HG03457 (cell line): ENCODE results near the gene STAP2.

Experiments
- ATAC-seq: cut with Tn5 transposase; IDR thresholded peaks from one replicate; pipeline ENCODE4 v1.9.1; 2021; ENCODE audit warnings: moderate number of reproducible peaks; ENCODE audit not compliant: unreplicated experiment

STAP2 gene

DNA sequence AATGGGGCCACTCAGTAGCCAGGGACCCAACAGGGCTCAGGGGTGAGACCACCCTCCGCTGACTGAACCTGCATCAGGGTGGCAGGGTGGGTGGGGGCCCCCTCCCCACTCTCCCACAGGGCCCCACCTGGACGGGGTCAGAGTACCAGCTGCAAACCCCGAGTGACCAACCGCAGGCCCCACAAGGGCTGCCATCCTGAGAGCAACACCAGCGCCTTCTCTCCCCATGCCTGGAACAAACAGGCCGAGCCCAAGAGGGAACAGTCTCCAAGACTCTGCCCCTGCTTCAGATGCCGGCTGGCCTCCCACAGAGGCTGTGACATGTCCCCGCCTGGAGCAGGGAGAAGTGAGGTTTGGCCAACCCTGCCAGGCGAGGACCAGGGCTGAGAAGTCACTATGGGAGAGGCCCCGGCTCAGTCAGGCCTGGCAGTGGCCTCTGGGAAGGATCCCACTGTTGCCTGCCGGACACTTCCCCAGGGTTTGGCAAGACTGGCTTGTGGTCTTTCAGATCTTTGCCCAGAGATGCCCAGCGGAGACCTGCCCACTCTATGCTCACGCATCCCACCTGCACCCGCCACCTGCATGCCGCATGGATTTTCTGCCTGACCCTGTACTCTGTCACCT, 31.9 kb upstream of the STAP2 start:
- ATAC-seq: no peak

DNA sequence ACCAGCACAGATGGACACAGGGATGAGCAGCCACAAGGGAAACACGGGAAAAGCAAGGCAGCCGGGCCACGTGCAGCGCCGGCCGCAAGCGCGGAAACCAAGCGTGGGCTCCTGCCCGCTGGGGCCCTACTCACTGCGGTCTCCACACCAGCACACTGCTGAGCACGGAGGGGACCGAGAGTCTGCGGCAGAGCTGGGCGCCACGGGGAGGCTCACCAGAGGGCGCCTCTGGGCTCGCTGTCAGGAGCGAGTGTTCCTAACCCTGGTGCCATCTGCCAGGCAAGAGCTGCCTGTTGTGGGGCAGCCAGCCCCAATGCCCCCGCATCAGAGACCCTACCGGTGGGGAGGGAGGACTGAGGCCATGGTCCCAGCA, 31.2 kb upstream of the STAP2 start:
- peak; percentile 18 for ATAC-seq

DNA sequence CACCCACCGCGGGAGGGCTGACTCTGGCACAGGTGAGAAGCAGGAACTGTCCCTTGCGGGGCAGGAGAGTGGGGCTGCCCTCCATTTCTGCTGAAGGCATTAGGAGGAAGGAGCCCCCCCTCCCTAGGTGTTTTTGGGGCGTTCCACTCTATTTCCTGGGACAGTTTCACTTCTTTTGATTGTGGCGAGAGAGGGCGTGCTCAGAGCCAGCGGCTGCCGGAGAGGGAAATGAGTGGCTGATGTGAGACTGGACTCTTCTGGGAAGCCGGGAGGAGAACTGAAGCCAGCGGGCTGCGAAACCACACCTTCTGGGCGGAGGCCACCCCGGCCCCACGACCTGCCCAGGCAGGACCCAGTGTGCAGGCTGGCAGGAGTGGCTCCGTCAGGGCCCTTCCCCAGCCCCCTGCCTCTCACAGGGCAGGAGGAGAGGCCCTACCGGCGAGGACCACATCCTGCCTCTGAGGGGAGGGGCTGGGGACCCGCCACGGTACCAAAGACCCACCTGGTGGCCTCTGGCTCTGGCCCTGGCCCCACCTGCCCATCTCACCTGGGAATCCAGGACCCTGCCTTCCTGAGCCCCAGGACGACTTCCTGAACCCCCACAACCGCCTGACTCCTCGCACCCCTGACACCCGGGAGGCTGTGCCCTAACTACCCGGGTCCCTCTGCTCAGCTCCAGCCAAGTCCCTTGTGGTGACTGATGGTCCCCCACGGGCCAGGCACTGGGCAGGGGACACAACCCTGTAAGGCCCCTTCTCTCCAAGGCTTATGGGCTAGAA, 30.7 kb upstream of the STAP2 start:
- ATAC-seq: peak; percentile 42

DNA sequence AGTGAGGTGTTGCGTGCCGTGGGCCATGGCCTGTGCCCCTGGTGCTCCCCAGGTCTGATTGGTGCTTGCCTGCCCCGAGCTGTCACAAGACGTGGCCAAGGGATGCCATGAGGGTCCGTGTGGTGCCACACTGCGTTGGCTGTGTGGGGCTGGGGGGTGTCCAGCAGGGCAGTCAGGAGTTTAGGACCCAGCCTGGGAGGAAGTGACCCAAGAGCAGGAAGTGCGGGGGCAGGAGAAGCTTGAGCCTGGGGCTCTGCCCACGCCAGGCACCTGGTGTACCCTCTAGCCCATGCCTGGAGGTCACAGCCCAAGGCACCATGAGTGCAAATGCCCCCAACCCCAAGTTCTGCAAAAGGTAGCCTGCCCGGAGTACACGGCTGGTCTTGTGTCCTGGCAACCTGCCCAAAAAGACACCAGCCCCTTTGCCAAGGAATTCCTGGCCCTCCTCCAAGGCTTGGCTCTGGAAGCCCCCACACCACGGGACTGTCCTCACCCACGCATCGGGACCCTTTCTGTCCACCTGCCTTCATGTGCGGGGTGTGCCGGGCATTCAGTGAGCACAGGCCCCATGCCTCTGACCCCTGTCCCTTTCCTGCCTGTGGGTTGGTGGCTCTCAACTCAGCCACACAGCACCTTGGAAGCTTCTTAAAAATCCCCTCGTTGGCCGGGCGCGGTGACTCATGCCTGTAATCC, 29.6 kb upstream of the STAP2 start:
- ATAC-seq: no peak

DNA sequence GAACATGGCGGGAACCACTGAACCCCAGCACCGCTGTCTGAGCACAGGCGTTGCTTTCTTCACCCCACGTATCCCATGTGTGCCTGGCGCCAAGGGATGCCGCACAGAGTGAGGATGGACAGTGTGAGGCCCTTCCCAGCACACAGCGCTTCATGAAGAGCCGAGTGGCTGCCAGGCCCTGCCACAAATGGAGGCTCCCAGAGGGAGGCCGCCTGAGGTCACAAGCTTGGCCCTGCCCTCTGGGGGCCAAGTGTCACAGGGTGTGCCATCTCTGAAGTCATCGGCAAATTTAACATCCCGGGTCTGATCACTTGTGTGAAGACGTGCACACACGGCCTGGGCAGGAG, 29.1 kb upstream of the STAP2 start:
- ATAC-seq: no peak

DNA sequence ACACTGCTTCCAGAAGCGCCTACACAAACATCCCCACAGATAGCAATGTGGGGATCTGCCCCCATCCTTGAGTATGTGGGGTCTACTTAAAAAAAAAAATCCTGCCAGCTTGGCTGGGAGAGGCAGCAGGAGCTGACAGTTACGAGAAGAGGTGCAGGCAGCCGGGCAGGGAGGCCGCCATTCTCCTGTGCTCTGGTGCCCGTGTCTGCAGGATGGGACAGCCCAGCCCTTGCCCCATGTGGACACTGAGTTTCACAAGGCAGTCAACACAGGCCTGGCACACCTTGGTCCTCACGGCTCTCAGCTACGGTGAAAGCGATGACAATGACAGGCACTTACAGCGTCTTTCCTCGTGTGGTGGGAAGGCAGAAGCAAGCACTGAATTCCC, 28.7 kb upstream of the STAP2 start:
- ATAC-seq: no peak

DNA sequence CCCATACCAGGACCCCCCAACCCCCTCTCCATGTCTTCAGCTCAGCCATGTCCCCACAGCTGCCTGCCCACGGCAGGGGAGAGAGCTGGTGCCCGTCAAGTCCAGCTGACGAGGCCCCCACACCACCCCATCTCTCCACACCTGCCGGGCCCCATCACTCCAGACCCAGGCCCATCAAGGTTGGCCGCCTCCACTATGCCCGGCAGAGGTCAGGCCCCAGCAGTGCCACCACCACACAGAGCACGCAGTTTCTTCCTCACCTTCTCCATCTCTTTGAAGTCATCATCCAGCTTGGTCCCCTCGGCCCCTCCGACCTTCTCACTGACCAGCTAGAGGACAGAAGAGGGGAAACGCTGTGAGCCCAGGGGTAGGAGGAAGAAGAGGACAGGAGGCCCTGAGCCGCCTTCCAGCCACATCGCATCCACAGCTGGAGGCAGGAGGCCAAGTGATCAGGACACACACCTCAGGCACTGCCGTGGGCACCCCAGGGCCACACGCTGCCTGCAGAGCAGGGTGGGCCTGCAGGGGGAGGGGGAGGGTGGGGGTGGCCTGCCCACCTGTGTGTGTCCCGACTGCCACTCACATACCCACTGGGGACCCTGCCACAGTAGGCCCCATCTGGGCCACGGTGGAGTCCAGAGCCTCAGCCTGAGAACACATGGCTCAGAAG, 28.2 kb upstream of the STAP2 start:
- ATAC-seq: no peak

DNA sequence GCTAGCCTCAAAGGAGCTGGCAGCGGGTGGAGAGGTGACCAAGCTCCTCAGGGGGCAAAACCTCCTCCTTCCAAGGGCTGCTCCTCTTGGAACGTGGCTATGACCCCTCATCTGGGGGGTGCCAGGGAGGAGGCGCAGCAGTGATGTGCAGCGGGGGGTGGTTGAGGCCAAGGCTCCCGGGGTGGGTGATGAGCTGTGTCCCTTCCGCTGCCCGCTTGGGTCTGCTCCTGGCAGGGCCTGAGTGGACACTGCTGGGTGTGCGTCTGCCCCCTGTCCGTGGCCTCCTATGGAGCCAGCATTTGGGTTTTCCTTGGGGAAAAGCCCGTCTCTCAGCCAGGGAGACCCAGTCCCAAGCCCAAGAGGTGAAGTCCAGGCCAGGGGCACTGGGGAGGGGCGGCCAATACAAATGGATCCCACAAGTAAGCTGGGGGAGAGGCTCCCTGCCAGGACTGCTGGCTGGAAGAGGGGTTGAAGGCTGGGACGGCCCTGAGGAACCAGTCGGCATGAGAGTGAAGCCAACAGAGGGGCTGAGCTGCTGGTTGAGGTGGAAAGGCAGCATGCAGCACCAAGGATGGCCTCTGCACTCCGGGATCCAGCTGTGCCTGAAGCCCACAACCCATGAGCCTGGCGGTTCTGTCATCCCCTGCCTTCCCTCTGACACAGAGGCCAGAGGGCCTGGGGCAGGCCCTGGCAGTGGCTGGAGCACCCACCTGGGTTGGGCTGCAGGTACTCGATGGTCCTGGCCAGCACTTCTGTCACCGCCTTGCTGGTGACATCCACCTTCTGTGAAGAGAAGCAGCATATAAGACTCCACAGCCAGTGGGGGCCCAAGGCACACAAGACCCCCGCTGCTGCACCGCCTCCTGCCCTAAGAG, 27.4 kb upstream of the STAP2 start:
- ATAC-seq: no peak

DNA sequence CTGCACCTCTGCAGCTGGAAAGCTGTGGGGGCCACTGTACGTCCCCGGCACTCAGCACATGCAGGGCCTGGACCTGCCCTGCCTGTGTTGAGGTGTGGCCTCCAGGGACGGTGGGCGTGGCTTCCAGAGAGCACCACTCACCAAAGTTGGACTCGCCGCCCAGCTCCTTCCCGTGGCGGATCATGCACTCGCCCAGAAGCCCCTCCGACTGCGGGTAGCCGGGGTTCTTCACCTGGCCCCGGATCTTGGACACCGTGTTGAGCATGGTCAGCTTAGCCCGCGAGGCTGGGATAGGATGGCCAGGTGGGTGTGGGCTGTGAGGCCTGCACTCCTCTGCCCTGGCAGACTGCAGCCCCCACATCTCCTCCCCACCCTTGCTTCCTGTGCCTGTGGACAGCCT, 26.7 kb upstream of the STAP2 start:
- no peak for ATAC-seq

DNA sequence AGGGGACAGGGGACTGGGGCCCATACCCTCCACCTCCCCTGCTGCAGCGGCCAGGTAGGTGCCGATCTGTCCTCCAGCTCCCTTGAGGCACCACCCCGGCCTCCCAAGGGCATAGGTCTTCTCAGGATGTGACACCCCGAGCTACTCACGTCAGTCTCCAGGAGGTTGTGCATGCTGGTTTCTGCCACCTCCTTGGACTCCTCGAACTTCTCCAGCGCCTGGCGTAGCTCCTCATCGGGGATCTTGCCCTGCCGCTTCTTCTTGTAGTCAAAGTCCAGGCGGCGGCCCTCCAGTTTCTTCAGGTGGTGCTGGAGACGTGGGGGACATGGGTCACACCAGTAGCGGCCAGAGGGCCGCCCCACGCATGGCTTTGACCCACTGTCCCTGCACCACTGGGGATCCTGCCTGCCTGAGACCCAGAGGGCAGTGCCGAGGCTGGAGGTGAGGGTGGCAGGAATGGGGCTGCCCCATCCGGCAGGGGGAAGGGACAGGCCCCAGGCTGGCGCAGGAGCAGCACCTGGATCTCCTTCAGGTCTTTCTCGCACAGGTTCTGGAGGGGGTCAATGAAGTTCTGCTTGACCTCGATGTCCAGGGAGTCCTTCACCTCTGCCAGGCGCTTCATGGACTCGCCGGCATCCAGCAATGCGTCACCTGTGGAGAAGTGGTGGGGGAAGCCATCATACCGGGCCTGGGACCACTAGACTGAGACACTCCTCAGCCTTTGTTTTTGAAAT, 25.1 kb upstream of the STAP2 start:
- ATAC-seq: no peak

DNA sequence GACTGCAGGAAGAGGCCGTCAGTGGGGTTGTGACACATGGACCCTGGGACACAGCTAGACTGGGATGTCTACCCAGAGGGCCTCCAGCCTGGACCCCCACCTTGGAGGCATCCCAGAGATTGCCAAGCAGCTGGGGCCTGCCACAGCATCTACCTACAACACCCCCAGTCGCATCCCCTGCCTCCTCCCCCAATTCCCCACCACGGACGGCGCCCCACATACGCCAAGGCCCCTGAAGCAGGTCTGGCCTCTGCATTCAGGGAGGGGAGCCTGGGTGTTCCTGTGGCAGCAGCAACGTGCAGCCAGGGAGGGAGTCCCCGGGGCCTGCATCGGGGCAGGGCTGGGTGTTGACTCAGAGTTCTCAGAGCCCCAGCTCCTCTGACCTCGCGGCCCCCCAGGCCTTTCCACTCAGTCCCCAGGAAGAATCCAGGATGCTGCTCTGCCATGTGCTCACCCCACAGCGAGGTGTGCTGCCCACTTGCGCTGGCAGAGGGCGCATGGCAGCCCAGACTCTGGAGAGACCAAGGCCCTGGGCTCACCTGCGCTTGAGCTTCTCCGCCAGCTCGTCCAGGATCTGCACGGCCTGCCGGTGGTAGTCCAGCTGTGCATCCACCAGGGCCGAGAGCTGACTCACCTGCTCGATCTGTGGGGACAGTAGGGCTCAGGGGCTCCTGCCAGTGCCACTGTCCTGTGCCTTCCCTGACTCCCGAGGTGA, 24.4 kb upstream of the STAP2 start:
- no peak for ATAC-seq

DNA sequence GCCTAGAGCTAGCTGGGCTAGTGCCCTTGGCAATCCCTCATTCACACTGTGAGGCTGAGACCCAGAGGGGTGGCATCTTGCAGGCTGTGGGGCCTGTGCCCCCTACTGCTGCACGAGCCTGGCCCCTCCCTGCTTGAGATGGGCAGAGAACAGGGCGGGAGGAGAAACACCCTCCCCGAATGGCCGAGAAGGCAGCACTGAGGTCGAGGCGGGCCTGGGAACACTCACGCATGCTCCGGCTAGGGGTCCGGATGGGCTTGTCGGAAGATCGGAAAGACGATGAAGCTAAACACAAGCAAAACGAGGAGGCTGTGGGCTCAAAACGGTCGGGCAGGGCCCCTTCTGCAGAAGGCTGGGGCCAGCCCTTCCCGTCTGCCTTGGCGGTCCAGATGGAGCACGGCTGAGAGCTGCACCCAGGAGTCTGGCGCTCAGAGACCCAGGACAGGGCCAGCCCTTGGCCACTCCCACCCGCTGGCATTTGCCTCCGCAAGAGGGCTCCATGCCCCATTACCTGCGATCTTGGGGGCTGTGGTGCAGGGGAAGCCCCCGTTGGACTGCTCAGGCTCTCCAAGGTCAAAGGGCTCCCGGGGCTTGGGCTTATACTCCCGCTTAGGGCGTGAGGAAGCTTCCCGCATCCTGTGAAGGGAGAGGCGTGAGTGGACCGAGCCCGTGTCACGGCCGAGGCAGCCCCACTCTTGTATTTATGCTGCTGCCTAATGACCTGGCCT, 23.6 kb upstream of the STAP2 start:
- ATAC-seq: no peak

DNA sequence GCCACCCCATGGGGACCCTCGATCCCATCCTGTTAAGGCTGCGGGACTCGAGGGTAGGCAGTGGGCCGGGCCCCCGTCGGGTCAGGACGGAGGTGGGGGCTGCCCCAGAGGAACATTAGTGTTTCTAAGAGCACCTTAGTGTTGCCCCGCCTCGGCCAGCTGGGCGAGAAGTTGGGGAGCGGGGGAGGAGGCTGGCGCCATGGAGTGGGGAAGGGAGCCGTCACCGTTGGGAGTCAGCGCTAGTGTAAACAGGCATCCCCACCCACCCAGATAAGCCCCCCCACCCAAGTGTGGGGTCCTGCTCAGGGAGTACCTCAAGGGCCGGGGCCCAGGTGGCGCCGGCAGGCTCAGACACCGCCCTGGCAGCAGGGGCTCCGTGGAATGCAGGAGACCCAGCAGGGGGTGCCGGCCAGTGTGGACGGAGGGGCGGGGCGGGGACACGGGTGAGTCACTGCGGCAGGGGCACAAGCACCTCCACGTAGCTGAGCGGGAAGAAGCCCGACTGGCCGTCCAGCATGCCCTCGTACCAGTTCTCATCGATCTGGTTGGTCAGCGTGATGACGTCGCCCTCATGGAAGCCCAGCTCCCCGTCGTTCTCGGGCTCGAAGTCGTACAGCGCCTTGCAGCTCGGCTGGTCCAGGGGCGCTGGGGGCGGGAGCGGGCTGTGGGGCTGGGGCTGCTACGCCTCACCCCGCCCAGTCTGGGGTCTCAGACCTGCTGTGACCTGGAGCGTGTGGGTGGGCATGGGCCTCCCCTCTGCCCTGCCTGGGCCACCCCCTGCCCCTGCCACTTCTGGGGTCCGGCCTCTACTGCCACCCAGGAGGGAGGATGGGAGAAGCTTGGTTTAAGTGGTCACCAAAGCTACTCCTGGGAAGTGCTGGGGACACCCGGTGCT, 22.8 kb upstream of the STAP2 start:
- ATAC-seq: no peak

DNA sequence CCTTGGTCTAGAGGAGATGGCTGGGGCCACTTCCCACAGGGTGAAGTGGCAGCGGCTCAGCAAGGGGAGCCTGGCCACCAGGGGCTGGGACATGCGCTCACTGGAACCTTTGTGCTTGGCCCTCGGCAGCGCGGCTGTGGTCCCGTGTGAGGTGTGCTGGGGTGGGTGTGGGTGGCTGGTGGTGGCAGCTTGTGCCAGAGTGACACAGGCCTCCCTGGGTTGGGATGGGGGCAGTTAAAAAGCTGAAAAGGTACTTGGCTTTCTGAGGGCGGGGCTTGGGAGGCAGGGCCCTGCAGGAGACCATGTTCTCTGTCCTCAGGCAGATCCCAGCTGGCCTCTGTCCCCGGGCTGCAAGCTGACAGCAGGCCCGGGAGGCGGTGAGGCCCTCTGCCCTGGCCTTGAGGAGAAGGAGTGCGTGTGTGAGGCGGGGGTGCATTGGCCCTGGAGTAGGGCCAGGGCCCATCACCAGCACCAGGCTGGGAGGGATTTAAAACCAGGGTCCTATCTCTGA, 22.1 kb upstream of the STAP2 start:
- no peak for ATAC-seq

DNA sequence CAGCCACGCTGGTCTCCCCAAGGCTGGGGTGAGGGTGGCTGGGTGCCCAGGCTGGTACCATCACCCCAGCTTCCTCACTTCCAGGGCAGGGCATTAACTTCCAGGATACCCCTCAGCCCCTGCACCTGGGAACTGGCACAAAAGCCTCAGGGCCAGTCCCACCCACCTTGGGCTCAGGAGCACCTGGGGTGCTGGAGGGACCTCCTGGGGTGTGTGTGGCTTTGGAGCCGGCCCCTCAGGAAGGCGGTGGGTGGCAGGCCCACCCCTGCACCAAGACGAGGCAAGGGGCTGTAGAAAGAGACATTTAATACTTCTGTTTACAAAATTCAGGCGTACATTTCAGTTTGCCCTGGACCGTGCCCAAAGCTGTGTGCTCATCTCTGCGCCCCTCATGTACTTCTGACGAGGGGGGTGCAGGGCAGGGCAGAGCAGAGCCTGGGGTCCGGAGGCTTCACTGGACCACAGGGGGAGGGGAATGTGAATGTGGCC, 21.5 kb upstream of the STAP2 start:
- ATAC-seq: no peak

DNA sequence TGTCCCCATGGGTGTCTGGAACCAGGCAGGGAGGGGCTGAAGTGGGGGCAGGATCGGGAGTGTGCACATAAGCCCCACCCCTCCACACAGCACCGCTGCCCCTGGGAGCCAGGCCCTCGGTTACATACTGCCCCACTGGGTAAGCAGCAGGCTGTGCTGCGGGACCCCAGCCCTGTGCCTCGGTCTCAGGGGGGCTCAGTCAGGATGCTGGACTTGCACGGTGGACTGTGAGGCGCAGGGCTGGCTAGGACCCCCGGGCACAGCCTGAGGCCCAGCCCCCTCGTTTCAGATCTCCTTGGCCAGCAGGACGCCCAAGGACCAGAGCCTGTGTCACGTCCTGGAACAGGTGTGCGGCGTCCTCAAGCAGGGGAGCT, 21.0 kb upstream of the STAP2 start:
- no peak for ATAC-seq
